ENCODE data around the gene LRRC8B.
A peak's percentile ranks its signal among the peaks of the same experiment; 100 is the strongest.
"Not testable (repeated sequence)": the region's sequence is repeated elsewhere in the genome, so short reads cannot be mapped to it uniquely, and the experiment has no call there.

Gene LRRC8B

GRCh38 chr1:89609781-89610456 lies 85.3 kb downstream of the LRRC8B start:
- DNase-seq: no peak

- no peak for DNase-seq
These were observed 85.9 kb downstream of the LRRC8B start for GRCh38 chr1:89610457-89611011.

GRCh38 chr1:89611721-89612120 lies 87.1 kb downstream of the LRRC8B start:
- no peak for DNase-seq

- DNase-seq: no peak
These were observed 89.3 kb downstream of the LRRC8B start for GRCh38 chr1:89613928-89614327.

- DNase-seq: peak in 1 of 2 experiments; percentile 34
These were observed 91.3 kb downstream of the LRRC8B start for GRCh38 chr1:89615676-89616598.

GRCh38 chr1:89616844-89617627 lies 92.4 kb downstream of the LRRC8B start:
- no peak for DNase-seq

GRCh38 chr1:89620664-89621063 lies 96.0 kb downstream of the LRRC8B start:
- DNase-seq: no peak

GRCh38 chr1:89622895-89623294 lies 98.3 kb downstream of the LRRC8B start:
- DNase-seq: no peak

- no peak for DNase-seq
These were observed 99.7 kb downstream of the LRRC8B start for GRCh38 chr1:89624314-89624713.

GRCh38 chr1:89624715-89625323 lies 100.2 kb downstream of the LRRC8B start:
- DNase-seq: no peak

GRCh38 chr1:89627596-89627962 lies 103.0 kb downstream of the LRRC8B start:
- no peak for DNase-seq

GRCh38 chr1:89629146-89629545 lies 104.5 kb downstream of the LRRC8B start:
- DNase-seq: no peak

GRCh38 chr1:89629600-89629999 lies 105.0 kb downstream of the LRRC8B start:
- DNase-seq: not testable (repeated sequence)

- no peak for DNase-seq
These were observed 105.4 kb downstream of the LRRC8B start for GRCh38 chr1:89630048-89630447.

- DNase-seq: peak in 1 of 2 experiments; percentile 20
These were observed 107.4 kb downstream of the LRRC8B start for GRCh38 chr1:89631816-89632656.

- peak; percentile 60 to 87 for DNase-seq
These were observed 108.1 kb downstream of the LRRC8B start, which contains the start of gene LRRC8C for GRCh38 chr1:89632657-89633247. Gene LRRC8C (plus strand): TSS chr1:89633120. CDS start chr1:89686474, 53,354 bp downstream.

- DNase-seq: peak; percentile 43 to 72
These were observed 108.7 kb downstream of the LRRC8B start for GRCh38 chr1:89633248-89633799.

- DNase-seq: no peak
These were observed 109.4 kb downstream of the LRRC8B start for GRCh38 chr1:89633800-89634625.
